ENCODE measurements around the gene PASK.

- TF ChIP-seq CTCF (IDR thresholded peaks at IDR 0.05) (no peak), EZH2phosphoT487 (IDR thresholded peaks at IDR 0.05) (no peak)
These were observed 79.4 kb downstream of the PASK start for GRCh38 chr2:241069821-241070281.

All from neural progenitor cell (in vitro differentiated cells).